Posterior vena cava (tissue), 2 donors: ENCODE measurements around the gene ATP5PO. TPM values are rescaled to one million over a fixed set of nuclear protein-coding genes. Genes with fewer than 3 reads are reported as not detected.

Source experiments
- DNase-seq: peaks from one replicate; pipeline ENCODE4 v3.0.0-alpha.2; 2020; ENCODE audit warnings: low spot score
- intact Hi-C, 2 donors: fragments of 100-400 bp; cut with DNase I; formaldehyde crosslinking; loops; one replicate each; pipeline versions ENCODE4 v1.14.1 to v1.14.2; 2022 to 2023
- total RNA-seq, 2 donors: library from RNA; stranded (reverse); fragmentation: NEBNext Ultra II Directional; extraction: Animal tissue kit (Norgen Biotek cat#: 25700); gene quantifications; one replicate each; pipeline ENCODE4 v1.2.1, GENCODE V29; 2021
- donor health status: DM: yes; HTN: yes; CAD: no.
- donor health status: DM: yes; HTN: yes; CAD: no.

ATP5PO gene
- total RNA-seq, 2 donors from 2014 or later, result 138 to 167 TPM

- DNase-seq, result no peak
- intact Hi-C loops, result loop anchor here in 1 of 2 donors (5.0 kb wide), 1 partner anchor 431 kb away; no protein-coding TSS in a partner anchor
These were observed 580 bp upstream of the ATP5PO start for GRCh38 chr21:33916200-33916567.

GRCh38 chr21:33914188-33914587 lies 1.4 kb downstream of the ATP5PO start:
- no peak for DNase-seq
- intact Hi-C loops, result loop anchor here in 1 of 2 donors (5.0 kb wide), 2 partner anchors 1277 to 1563 kb away; no protein-coding TSS in a partner anchor

- DNase-seq, result no peak
- intact Hi-C loops, result loop anchor here in 1 of 2 donors (5.0 to 10.0 kb wide), 3 partner anchors 265 to 1568 kb away; partner anchors contain the start of genes CRYZL1 and ITSN1
These were observed 5.8 kb downstream of the ATP5PO start for GRCh38 chr21:33909756-33910155.

- no peak for DNase-seq
- intact Hi-C loops, result loop anchor here in 1 of 2 donors (10.0 kb wide), 1 partner anchor 264 kb away; the partner anchor contains the start of genes CRYZL1 and ITSN1
These were observed 6.8 kb downstream of the ATP5PO start for GRCh38 chr21:33908760-33909159.

- no peak for DNase-seq
- intact Hi-C loops, result loop anchor here in 1 of 2 donors (10.0 kb wide), 1 partner anchor 259 kb away; the partner anchor contains the start of genes CRYZL1 and ITSN1
These were observed 11.6 kb downstream of the ATP5PO start for GRCh38 chr21:33904041-33904440.

GRCh38 chr21:33902349-33902748 lies 13.3 kb downstream of the ATP5PO start:
- no peak for DNase-seq
- intact Hi-C loops, result loop anchor here in 1 of 2 donors (10.0 kb wide), 1 partner anchor 258 kb away; the partner anchor contains the start of genes CRYZL1 and ITSN1

- intact Hi-C loops, result loop anchor here in 1 of 2 donors (10.0 kb wide), 1 partner anchor 257 kb away; the partner anchor contains the start of genes CRYZL1 and ITSN1
- DNase-seq, result no peak
These were observed 14.0 kb downstream of the ATP5PO start for GRCh38 chr21:33901412-33902288.

- no peak for DNase-seq
- intact Hi-C loops, result loop anchor here in 1 of 2 donors (10.0 kb wide), 1 partner anchor 254 kb away; the partner anchor contains the start of genes CRYZL1 and ITSN1
These were observed 16.4 kb downstream of the ATP5PO start for GRCh38 chr21:33899199-33899598.

GRCh38 chr21:33898586-33898985 lies 17.0 kb downstream of the ATP5PO start:
- no peak for DNase-seq
- intact Hi-C loops, result loop anchor here in 1 of 2 donors (10.0 kb wide), 1 partner anchor 254 kb away; the partner anchor contains the start of genes CRYZL1 and ITSN1

- intact Hi-C loops, result loop anchor here in 1 of 2 donors (10.0 kb wide), 1 partner anchor 253 kb away; the partner anchor contains the start of genes CRYZL1 and ITSN1
- no peak for DNase-seq
These were observed 17.9 kb downstream of the ATP5PO start for GRCh38 chr21:33897739-33898138.

- intact Hi-C loops, result loop anchor here in 1 of 2 donors (10.0 kb wide), 1 partner anchor 252 kb away; the partner anchor contains the start of genes CRYZL1 and ITSN1
- no peak for DNase-seq
These were observed 18.5 kb downstream of the ATP5PO start for GRCh38 chr21:33897098-33897497.

GRCh38 chr21:33896691-33897090 lies 18.9 kb downstream of the ATP5PO start:
- intact Hi-C loops, result loop anchor here in 1 of 2 donors (10.0 kb wide), 1 partner anchor 252 kb away; the partner anchor contains the start of genes CRYZL1 and ITSN1
- DNase-seq, result no peak

- DNase-seq, result no peak
These were observed 20.2 kb downstream of the ATP5PO start for GRCh38 chr21:33895356-33895755.

GRCh38 chr21:33894736-33895288 lies 20.8 kb downstream of the ATP5PO start:
- peak; percentile 94 for DNase-seq
- intact Hi-C loops, result loop anchor here in 1 of 2 donors (10.0 kb wide), 1 partner anchor 250 kb away; the partner anchor contains the start of genes CRYZL1 and ITSN1

More at GRCh38 chr21:33895356-33895755, 20.2 kb downstream of the ATP5PO start:
- intact Hi-C loops, result loop anchor here in 1 of 2 donors (10.0 kb wide), 1 partner anchor 251 kb away; the partner anchor contains the start of genes CRYZL1 and ITSN1

- intact Hi-C loops, result loop anchor here in 1 of 2 donors (10.0 kb wide), 1 partner anchor 249 kb away; the partner anchor contains the start of genes CRYZL1 and ITSN1
- no peak for DNase-seq
These were observed 21.7 kb downstream of the ATP5PO start for GRCh38 chr21:33893917-33894316.

- intact Hi-C loops, result loop anchor here in 1 of 2 donors (10.0 kb wide), 1 partner anchor 248 kb away; the partner anchor contains the start of genes CRYZL1 and ITSN1
- DNase-seq, result no peak
These were observed 22.8 kb downstream of the ATP5PO start for GRCh38 chr21:33892853-33893252.

GRCh38 chr21:33890187-33890586 lies 25.4 kb downstream of the ATP5PO start:
- intact Hi-C loops, result loop anchor here in 1 of 2 donors (10.0 kb wide), 1 partner anchor 245 kb away; the partner anchor contains the start of genes CRYZL1 and ITSN1
- DNase-seq, result no peak

GRCh38 chr21:33886321-33886720 lies 29.3 kb downstream of the ATP5PO start:
- no peak for DNase-seq
- intact Hi-C loops, result no loop called here

GRCh38 chr21:33885172-33885514 lies 30.5 kb downstream of the ATP5PO start:
- DNase-seq, result no peak
- intact Hi-C loops, result no loop called here
